DOHH2 (cell line): ENCODE measurements around the gene DCLK1.

ENCODE experiments used
- CTCF ChIP-seq: fragments of 200-600 bp; sonication (generic); IDR thresholded peaks from one replicate; pipeline ENCODE4 v1.5.1; 2014; ENCODE audit warnings: antibody characterized with exemption, mild to moderate bottlenecking, low read depth, low read length; ENCODE audit not compliant: poor library complexity, severe bottlenecking
- EZH2phosphoT487 ChIP-seq: fragments of 200-600 bp; sonication (generic); IDR thresholded peaks from 2 replicates; pipeline ENCODE4 v1.6.1; 2017; ENCODE audit warnings: borderline replicate concordance, mild to moderate bottlenecking, antibody characterized with exemption, low read length, moderate library complexity, mixed read lengths

GRCh38 chr13:35768551-35768950, 362.6 kb downstream of the DCLK1 start:
- TF ChIP-seq CTCF (no peak), EZH2phosphoT487 (no peak)
